HG02798 (cell line): ENCODE results near the gene PRDX2.

ENCODE experiments used
- ATAC-seq: cut with Tn5 transposase; IDR thresholded peaks from one replicate; pipeline ENCODE4 v1.9.1; 2021; ENCODE audit warnings: mild to moderate bottlenecking; ENCODE audit not compliant: unreplicated experiment, poor library complexity

The PRDX2 gene

GRCh38 chr19:12783291-12783848, 18.2 kb downstream of the PRDX2 start:
- ATAC-seq, result no peak

- ATAC-seq, result peak; percentile 63
These were observed 18.9 kb downstream of the PRDX2 start for GRCh38 chr19:12782424-12783290.

- no peak for ATAC-seq
These were observed 19.5 kb downstream of the PRDX2 start for GRCh38 chr19:12782174-12782423.

GRCh38 chr19:12779162-12779993, 22.2 kb downstream of the PRDX2 start:
- ATAC-seq, result no peak

GRCh38 chr19:12778905-12779161, 22.8 kb downstream of the PRDX2 start:
- no peak for ATAC-seq

GRCh38 chr19:12778017-12778904, 23.3 kb downstream of the PRDX2 start:
- no peak for ATAC-seq

- peak; percentile 32 for ATAC-seq
These were observed 24.2 kb downstream of the PRDX2 start for GRCh38 chr19:12777217-12778016.

- ATAC-seq, result peak; percentile 7
These were observed 26.7 kb downstream of the PRDX2 start, which contains the start of gene HOOK2 for GRCh38 chr19:12774588-12775555. Gene HOOK2, minus strand, starts transcription at chr19:12775552. Its CDS starts 103 bp downstream, at chr19:12775449.

- ATAC-seq, result no peak
These were observed 28.0 kb downstream of the PRDX2 start for GRCh38 chr19:12773571-12773970.

GRCh38 chr19:12772323-12772722, 29.3 kb downstream of the PRDX2 start:
- ATAC-seq, result no peak

- ATAC-seq, result no peak
These were observed 30.7 kb downstream of the PRDX2 start for GRCh38 chr19:12770922-12771321.

GRCh38 chr19:12769689-12770088, 31.9 kb downstream of the PRDX2 start:
- ATAC-seq, result peak; percentile 61

GRCh38 chr19:12767666-12768065, 33.9 kb downstream of the PRDX2 start:
- no peak for ATAC-seq

GRCh38 chr19:12767150-12767549, 34.5 kb downstream of the PRDX2 start:
- ATAC-seq, result no peak

- no peak for ATAC-seq
These were observed 35.5 kb downstream of the PRDX2 start for GRCh38 chr19:12766051-12766521.

- ATAC-seq, result no peak
These were observed 36.9 kb downstream of the PRDX2 start for GRCh38 chr19:12764698-12765097.

- ATAC-seq, result no peak
These were observed 38.5 kb downstream of the PRDX2 start for GRCh38 chr19:12763100-12763499.

- ATAC-seq, result no peak
These were observed 41.9 kb downstream of the PRDX2 start for GRCh38 chr19:12759686-12760085.
